HG03196 (cell line): ENCODE measurements around the gene TSHZ2.

Source experiments
- ATAC-seq: cut with Tn5 transposase; IDR thresholded peaks from one replicate; pipeline ENCODE4 v1.9.1; 2021; ENCODE audit not compliant: unreplicated experiment

TSHZ2 gene, protein sequence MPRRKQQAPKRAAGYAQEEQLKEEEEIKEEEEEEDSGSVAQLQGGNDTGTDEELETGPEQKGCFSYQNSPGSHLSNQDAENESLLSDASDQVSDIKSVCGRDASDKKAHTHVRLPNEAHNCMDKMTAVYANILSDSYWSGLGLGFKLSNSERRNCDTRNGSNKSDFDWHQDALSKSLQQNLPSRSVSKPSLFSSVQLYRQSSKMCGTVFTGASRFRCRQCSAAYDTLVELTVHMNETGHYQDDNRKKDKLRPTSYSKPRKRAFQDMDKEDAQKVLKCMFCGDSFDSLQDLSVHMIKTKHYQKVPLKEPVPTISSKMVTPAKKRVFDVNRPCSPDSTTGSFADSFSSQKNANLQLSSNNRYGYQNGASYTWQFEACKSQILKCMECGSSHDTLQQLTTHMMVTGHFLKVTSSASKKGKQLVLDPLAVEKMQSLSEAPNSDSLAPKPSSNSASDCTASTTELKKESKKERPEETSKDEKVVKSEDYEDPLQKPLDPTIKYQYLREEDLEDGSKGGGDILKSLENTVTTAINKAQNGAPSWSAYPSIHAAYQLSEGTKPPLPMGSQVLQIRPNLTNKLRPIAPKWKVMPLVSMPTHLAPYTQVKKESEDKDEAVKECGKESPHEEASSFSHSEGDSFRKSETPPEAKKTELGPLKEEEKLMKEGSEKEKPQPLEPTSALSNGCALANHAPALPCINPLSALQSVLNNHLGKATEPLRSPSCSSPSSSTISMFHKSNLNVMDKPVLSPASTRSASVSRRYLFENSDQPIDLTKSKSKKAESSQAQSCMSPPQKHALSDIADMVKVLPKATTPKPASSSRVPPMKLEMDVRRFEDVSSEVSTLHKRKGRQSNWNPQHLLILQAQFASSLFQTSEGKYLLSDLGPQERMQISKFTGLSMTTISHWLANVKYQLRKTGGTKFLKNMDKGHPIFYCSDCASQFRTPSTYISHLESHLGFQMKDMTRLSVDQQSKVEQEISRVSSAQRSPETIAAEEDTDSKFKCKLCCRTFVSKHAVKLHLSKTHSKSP (N-terminal part only)

DNA sequence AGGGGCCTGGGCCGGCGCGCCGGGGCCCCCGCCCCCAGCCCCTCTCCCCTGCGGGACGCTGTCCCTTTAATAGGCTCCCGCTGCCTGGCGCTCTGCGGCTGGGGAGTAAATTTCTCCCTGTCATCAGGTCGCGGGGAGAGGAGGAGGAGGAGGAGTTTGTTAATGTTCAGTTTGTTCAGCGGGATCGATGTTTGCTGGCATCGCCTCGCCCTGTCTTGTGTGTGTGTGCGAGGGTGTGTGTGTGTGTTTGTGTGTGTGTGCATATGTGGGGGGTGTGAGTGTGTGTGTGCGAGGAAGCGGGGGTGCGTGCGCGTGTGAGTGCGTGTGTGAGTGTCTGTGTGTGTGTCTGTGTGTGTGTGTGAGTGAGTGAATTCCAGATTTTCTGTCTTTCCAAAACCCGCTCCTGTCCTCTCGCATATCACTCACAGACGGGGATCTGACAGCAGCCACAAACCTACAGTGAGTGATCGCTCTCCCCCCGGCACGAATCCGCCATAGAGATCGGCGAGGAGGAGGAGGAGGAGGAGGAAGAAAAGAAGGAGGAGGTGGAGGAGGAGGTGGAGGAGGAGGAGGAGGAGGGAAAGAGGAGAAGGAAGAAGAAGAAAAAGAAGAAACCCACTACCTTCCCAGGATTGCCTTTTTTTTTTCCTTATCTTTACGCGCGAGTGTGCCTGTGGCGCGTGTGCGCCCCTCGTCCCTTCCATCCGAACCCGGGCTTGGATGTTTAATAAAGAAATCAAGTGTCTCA is at the start of gene TSHZ2:
TSHZ2 (plus strand) TSS at position 169 of the 748 bp plus-strand sequence. CDS start 936 bp downstream, outside the sequence.
- no peak for ATAC-seq

DNA sequence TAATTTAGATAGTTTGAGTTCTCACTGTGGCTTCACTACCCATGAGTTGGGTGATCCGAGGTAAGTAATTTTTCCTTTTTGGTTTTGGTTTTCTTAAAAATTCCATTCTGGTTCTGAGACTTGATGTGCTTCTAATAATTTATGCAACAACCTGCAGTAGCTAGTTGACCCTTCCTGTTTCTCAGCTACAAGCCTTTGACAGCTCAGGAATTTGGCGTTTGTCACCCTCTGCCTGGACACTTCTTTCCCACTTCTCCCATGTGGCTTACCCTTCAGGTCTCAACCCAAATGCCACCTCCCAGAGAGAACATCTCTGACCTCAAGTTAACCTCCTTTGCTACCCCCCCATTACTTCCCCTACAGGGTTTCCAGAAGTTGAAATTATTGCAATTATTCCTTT is 49.7 kb upstream of the TSHZ2 start:
- ATAC-seq: no peak

DNA sequence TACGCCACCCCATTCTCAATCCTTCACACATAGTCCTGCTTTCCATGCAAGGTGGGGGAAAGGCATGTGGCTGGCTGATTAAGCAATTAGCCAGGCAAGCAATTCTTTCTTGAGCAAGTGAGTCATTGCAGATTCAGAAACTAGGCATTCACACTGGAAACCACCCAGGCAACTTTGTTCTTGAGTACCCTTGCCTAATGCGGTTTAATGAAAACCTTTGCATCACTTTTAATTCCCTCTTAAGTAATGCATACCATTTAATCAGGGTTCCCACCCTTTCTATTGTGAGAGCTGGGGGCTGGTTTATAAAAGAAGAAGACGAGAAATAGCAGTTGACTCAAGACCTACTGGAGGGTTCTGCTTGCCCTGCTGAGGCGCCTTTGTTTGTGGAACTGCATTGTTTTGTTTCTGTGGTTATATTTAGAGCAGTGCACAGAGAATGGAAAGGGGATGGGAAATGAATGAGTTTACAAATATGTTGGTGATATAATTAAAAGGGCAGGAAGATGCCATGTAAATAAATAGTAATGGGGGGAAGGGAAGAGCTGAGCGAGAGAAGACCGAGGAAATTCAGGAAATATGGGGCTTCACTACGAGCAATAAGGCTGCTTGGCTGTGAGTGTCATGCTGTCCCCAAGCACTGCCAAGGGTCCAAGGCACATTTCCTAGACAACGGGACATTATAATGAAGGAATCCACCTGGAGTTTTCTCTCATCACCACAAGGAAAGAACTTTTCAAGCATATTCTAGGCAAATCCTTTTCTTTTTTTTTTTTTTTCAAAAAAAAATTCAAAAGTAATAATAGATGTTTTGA is 48.8 kb upstream of the TSHZ2 start:
- ATAC-seq: no peak

DNA sequence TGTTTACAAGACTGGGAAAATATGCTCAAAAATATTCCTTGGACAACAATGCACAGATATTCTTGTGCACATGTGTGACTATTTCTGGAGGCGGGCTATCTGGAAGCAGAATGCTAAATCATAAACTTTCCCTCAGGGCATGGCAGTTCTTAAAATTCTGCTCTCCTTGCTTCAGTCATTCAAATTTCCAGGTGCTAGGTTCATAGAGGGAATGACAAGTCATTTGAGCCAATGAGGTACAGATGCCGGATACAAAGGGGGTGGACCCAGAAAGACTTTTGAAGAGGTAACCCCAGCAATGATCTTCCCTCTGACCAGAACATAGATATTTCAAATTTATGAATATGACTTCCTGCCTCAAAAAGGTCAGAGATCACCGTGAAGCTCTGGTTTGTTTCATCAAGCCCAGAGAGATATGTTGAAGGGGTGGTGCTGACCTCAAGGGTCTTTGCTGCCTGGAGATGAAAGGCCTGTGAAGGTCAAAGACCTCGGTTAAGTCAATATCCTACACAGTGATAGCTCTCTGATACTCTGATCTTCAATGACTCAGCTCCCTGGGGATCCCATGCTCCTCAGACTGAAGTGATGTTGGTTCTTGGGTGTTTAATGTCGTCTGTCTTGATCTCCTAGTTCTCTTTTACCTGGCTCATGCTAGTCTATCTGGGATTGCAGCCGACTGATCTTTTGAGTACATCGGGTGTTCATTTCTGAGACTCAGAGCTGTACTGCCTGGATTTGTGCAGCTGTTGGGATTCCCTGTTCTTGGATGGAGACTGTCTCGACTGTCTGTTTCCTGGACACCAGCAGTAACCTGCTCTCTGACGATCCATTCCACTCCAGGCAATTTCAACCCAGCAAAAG is 47.5 kb upstream of the TSHZ2 start:
- no peak for ATAC-seq

DNA sequence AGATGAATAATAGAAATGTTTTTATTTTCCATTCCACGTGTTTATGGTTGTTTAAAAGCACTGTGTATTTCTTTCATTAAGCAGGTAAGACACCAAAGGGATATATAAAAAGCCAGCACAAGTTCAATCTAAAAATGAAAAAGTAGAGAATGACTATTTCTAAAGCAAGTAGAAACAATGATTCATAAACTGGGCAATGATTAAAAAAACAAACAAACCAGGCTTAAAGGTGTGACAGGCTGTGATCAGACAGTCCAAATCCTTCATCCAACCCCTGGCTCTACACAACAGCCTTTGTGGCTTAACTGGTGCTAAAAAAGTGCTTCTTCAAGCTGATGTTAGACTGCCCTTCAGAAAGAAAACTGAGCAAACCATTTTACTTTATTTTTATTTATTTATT is 45.7 kb upstream of the TSHZ2 start:
- no peak for ATAC-seq

DNA sequence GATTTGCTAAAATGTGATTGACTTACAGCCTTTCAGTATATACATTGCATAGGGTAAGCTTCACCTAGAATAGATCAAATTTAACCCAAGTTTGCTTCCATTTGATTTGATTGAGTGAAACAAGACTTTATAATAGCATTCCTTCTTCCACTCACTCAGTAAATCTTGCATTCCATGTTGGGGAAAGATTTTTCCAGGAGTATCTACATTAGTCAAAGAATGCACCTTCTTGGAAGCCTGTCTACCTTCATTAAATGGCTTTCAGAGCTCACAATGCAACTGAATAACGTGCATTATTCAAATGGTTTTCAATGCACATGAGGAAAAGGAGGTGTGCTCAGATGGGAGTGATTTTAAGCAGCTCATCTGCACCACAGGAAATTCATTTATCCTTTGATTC is 38.3 kb upstream of the TSHZ2 start:
- ATAC-seq: no peak

DNA sequence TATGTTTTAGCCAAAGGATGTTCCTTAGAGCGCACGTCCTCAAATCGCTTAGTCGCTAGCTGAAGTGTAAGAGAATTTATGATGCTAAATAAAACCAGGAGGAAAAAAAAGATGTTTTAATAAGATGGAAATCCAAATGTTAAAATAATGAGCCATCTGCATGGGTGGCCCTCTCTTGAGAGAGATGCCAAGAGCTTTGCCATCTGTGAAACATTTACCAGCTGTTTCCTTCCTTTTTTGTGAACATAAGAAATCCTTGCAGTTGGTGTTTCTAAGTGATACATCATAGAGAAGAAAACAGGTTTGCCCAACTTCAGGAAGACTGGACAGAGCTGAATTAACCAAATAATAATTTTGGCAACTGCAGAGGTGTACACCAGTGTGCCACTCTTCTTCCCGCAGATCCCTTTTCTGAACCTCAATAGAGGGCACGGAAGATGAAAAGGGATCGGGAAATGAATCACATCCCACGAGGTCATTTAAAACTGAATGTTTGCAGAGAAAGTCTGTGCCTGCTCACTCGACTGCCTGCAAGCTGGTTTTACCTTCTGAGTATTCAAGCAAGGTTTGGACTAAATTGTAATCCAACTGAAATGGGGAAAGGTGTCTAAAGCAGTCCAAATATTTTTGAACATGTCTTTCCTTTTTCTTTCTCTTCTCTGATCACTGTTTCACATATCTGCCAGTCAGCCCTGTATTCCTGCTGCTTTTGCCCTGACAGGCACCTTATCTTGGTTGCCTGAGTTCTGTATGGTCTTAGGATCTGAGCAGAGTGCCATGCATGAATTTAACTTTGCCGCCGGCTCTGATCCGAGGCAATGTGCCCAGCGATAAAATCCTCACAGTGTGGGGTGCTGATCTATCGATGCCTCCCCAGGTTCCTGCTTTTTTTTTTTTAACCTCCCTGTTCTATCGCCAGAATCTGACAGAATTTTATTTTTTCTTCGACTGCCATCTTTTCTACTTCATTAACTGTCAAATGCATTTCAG is 35.5 kb upstream of the TSHZ2 start:
- no peak for ATAC-seq

DNA sequence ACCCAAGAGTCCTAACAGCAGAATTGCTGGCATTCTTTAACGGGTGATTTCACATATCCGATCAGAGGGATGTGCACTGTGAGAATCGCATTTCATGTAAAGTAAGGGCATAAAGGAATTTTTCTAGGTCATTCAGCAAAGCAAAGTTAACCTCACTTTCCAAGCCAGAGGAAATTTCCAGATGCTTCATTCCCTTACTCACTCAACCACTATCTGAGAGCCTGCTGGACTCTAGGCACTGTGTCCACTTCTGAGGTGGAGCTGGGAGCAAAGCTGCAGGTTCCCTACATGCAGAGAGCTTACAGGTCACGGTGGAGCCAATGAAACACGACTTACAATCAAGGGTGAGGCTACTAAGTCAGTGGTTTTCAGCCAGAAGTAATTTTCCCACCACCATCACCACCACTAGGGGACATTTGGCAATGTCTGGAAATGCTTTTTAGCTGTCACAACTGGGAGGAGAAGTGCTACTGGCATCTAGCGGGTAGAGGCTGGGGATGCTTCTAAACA is 34.5 kb upstream of the TSHZ2 start:
- no peak for ATAC-seq

DNA sequence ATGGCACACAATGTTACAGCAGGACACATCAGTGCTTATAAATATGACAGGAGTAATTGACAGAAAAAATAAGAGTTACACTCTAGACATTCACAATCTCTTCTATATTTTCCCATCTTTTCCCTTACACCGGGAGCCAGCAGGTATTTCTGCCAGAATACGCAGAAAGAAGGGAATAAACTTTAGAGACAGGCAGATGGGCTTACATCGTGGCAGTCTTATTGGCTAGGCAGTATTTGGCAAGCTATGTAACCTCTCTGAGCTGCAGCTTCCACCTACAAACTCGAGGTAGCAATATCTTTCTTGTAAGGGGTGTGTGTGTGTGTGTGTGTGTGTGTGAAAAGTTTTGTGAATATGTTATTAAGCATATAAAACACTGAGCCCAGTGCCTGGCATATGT is 33.0 kb upstream of the TSHZ2 start:
- no peak for ATAC-seq

DNA sequence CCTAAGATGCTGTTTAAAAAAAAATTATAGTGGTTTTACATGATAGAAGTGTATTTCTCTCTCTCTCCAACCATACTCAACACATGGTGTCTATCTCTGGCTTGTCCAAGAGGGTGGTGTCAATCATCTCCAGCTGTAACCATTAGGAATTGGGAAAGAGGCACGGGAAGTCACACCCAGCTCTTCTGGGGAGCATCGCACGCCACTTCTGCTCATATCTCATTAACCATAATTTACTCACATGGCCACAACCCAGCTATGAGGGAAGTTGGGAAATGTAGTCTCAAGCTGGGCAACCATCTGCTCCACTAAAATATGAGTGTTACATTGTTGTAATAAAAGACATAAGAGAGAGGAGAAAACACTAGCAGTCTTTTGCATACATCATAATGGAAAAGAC is 30.4 kb upstream of the TSHZ2 start:
- ATAC-seq: no peak

DNA sequence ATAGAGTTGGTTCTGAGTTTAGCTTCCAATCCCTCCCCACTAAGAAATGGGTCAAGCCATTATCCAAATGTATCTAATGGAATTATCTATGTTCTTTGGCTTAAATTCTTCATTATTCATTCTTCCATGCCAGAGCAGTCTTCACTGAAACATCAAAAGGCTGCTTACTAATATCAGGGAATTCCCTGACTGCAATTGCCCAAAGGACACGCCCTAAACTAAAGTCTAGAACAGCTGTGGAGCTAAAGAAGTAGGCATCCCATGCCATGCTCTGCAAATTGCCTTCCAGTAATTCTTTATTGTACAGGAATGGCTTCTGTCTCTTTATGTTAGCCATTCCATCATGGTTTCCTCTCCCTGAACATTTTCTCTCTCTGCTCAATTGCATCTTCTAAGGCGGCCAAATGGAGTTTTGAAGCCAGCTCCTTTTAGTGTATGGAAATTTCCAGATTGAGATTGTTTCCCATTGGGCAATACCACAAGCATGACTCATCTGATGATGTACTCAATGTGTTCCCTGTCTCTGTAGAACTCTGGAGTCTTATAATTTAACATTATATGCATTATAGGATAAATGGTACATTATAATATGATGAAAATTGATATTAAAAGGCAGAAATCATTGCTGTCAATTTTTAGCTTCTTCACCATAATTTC is 28.8 kb upstream of the TSHZ2 start:
- no peak for ATAC-seq

DNA sequence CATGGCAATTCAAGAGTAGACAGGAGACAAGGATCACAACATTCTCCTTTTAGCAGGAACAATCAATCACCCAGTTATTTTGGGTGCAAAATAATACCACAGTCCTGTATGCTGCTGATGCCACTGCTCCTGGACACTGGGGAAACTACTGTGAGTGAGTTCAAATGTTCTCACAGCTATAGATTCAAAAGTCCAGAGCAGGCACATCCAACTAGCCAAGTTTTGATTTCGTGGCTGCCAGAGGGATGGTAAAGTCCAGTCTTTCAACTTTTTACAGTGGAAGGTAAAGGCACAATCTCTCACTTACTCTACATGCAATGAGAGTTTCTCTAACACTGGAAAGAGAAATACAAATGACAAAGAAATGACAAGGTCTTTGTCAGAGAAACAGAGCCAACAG is 26.9 kb upstream of the TSHZ2 start:
- no peak for ATAC-seq

DNA sequence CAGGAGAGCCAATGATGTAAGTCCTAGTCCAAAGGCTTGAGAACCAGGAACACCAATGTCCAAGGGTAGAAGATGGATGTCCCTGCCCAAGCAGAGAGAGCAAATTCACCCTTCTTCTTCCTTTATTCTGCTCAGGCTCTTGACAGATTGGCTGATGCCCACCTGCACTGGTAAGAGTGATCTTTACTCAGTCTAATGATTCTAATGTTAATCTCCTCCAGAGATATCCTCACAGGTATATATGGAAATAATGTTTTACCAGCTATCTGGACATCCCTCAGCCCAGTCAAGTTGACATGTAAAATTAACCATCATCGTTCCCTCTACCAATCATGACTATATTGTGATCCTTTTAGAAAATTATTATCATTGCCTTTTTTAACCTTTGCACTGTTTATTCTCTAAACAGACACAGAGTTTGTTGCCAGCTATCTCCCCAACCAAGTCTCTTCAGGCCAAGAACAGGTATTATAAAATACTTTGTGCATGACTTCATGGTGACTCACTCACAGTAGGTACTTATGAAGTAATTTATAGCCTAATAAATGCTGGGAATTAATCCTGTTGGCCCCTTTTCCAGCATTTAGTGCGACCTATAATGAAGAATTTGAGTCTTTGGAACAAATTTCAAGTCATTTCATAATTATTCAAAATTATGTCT is 26.2 kb upstream of the TSHZ2 start:
- no peak for ATAC-seq

DNA sequence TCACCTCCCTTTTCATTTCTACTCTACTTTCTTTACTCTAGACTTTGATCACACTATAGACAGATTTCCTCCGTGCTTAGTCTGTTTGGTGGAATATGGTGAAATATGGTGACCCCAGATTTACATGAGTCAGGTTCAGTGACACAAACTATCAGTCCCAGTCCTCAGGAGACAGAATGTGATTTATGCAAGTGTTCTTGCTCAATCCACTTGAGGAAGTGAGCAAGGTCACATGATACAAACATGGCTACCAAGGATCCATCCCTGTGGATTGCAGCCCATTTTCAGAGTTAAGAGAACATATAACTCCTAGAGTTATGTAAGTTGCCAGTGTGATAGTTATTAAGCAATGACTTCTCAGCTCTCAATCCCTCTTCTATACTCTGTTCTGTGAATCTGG is 23.7 kb upstream of the TSHZ2 start:
- ATAC-seq: no peak

DNA sequence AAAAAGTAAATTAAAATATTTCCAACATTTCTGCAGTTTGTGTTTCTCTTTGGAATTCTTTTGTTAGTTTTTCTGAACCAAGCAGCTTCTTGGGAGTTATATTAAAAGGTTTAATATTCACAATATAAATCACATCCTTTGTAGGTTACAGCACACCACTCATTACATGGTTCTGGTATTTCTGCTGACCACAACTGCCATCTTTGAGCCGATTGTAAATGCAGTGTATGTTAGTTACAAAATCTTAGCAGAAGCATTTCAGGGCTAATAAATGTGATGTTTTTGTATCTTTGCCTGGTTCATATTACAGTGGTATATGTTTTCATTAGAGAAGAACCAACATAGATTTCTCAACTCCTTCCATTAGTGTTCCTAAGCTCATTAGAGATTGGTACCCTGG is 19.1 kb upstream of the TSHZ2 start:
- ATAC-seq: no peak

DNA sequence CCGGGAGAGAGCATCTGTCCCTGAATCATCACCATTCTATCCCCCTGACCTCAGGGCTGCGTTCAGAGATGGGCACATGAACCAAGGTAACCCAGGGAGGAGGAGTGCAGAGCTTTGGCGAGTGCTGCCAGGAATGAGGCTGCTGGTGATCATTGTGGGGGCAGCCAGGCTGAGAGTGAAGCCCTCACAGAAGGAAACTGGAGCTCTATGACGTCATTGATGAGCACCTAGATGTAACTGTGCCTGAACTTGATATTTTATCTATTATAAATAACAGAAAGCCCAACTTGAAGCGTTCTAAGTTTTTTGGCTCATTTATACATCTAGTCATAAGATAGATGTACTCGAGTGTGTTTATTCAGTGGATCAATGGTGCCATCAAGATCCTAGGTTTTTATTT is 17.3 kb upstream of the TSHZ2 start:
- no peak for ATAC-seq

DNA sequence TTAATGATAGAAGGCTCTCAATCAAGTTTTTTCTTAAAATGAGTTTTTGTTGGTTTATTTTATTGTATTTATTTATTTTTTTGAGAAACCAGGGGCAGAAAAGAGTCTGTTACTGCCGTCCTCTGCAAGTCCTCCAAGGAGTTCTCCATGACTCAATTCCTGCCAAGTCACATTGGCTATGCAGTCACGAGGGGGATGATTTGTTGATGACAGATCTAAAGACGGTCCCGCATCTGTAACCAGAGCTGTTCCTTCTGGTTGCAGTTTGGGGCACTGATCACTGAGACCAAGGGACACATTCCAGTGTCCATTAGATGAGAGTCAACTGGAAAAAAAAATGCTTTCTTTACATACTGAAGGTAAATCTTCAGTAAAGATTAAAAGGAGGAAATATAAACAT is 13.9 kb upstream of the TSHZ2 start:
- no peak for ATAC-seq
